HUDEP-2 (cell line): ENCODE measurements around the gene NAV2.
A peak's percentile ranks its signal among the peaks of the same experiment; 100 is the strongest.

Experiments used
- DNase-seq, 76 experiments: peaks; one replicate each; lab custom pipeline; 2025; ENCODE audit not compliant: unreplicated experiment in 76 of 76; lab: John Stamatoyannopoulos, UW

The NAV2 gene

DNA sequence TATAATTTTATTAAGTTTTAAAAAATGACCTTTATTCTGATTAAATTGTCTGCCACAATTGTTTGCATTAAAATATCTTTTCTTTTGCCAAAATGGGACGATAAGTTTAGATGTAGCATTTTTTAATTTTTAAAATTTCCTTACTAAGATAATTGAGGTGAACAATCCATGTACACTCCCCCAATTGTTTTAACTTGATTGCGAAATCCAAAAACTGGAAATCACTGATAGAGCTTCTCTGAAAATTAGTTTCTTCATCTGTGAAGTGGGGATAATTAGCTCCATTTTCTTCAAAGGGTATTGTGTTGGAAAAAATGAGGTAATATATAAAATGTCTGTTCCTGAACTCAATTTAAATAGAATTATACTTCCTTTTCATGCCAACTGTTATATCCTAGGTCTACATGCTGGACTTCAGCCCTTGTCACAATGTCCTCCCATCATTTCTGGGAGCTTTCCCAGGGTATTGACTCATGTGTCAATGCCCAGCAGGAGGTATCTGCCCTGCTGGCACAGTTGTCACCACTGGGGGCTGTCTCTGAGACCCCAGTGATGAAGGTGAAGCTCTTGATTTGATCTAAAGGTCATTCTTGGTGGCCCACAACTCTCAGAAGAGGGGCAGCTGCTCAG is 28.7 kb upstream of the NAV2 start:
- no peak for DNase-seq

DNA sequence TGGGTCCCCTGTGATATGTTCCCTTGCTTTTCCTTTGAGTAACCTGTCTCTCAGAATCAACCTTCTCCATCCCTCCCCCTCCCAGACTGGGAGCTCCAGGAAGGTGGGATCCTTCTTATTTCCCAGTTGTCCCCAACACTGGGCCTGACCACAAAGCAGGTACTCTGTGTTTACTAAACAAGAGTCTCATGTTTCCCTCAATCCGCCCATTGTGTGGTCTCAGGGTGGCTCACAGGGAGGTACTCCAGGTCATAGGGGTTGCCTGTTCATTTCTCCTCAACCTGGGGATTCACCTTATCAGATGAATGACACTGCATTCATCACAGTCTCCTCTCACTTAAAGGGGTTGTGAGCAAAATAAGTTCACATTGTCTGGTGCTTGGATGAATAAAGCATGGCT is 26.4 kb upstream of the NAV2 start:
- DNase-seq, result no peak

DNA sequence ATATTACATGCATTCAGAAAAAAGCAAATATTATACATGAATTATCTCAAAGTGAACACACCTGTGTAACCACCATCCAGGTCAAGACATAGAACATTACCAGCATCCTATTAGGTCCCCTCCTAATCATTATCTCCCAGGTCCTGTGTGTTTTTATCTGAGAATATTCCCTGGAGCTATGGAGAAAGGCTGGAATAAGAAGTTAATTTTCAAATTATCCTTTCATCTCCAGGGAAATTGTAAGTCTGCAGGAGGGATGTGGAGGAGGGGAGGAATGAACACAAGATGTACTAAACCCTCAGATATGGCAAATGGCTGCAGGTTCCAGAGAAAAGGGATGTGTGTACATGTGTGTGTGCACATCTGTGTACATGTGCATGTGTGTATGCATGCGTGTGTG is 25.2 kb upstream of the NAV2 start:
- DNase-seq, result no peak

DNA sequence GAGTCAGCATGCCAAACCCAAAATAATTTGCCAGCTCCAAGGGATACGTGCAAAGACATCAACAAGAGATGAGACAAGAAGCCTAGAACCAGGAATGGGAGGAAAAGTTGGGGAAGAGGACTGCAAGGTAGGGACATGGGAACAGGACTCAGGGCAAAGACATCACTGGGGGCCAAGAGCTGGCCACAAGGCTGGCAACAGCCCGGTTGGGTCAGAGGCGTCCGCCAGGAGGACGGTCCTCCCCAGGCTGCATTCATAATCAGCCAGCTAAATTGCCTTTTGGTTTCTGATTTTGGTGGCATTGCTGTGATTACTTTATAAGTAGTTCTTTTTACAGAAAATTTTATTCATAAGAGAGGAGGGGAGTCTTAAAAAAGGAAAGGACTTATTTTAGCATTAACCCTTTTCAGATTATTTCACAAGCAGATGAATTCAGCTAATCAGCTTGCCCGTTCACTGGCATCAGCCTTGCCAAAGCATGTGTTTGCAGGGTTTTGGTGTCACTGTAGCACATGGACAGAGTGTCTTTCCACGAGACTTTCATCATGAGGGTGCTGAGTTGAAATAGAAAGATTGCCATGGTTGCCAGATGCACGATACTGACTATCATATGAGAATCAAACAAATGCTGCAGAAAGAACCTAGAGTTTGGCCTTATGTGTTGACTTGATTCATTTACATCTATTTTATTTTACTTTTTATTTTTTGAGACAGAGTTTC is 23.2 kb upstream of the NAV2 start:
- no peak for DNase-seq

DNA sequence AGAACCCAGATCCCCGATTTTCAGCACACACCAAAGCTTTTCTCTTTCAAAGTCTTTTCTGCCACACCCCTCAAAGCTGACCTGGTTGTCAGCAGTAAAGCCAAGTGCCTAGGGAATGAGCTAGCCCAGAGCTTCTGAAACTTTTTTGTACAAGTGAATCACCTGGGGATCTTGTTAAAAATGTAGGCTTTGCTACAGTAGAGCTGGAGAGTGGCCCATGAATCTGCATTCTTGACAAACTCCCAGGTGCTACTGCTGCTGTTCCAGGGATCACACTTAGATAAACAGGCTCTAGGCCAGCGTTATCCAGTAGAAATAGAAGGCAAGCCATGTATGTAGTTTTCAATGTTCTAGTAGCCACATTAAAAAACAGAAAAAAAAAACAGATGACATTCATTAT is 21.8 kb upstream of the NAV2 start:
- DNase-seq, result no peak

DNA sequence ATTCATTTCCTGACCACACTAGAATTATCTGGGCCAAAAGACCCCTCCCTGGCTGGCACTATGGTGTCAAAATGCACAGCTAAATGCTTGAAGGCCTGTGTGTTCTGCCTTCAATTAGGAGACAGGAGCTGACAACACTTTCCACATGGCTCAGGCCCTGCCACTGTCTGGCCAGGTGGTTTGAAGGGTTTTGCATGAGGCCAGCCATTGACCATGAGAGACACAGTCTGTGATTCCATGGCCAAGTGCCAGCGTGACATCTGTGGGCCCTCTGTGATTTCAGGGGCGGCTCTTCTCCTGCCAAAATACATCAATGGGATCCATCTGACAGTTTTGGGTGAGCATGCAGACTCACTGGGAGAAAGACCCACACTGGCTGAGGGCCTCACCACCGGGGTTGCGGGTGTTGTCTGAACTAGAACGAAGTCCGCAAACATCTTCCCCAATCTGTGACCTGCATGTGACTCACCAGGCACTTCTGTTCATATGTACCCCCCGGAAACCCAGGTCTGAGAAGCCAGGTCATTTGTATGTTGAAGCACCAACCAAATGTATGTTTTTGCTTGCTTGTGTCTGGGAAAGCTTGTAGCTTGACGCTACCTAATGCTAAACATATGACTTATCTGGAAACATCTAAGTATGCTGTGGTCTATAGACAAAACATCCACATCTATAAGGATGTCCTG is 20.7 kb upstream of the NAV2 start:
- no peak for DNase-seq

DNA sequence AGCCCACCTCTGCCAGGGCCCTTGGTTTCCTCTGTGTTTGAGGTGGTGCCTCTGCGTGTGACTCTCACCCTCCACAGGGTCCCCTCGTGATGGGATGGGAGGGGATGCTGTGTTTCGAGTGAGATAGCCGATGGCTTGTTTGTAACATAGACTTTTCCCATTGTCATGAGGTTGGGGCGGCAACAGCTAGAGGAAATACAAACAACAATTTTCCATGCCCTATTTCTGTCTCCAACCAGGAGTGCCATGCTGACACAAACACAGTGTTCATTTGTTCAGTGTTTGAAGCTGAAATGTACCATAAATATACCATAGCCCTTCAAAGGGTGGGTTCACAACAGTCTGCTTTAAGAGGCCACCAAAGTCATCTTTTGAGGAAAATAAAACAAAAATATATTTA is 19.5 kb upstream of the NAV2 start:
- DNase-seq, result no peak

DNA sequence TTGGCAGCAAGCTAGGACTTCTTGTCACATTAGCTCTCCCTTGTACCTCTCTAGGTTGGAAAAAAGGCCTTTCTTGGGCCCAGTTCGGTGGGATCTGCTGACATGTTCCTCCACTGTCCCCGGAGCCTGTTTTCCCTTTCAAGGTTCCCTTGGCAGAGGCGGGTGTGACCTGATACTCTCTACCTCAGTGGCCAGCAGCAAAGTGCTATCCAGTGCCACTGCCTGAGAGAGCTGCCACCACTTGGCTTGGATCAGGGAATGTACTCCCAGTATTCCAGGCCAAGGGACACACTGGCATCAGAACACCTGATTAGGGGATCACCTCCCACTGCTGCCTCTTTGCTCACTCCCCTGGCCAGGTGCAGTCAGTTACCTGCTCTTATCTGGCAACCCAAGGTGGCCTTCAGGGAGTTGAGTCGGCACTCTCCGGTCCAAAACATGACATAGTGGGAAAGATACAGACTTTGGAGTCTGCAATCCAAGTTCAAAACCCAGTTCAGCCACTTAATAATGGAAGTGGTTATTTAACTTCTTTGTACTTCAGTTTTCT is 17.8 kb upstream of the NAV2 start:
- DNase-seq, result no peak

DNA sequence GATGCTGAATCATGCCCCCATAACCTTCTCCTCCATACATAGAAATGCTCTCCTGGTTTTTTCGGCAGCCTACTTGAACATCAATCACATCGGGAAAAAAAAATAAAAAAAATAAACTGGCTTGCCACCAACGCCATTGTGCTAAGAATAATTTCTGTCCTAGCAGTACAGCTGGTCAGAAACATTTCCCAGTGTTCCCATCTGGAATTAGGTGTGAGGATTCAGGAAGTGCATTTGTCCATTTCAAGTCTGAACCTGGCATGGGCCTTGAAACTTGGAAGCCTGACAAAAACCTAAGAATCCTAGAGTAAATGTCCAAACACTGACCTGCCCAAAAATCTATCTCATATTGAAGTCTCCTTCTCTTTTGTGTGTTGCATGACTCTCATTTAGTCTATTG is 16.6 kb upstream of the NAV2 start:
- DNase-seq, result no peak

DNA sequence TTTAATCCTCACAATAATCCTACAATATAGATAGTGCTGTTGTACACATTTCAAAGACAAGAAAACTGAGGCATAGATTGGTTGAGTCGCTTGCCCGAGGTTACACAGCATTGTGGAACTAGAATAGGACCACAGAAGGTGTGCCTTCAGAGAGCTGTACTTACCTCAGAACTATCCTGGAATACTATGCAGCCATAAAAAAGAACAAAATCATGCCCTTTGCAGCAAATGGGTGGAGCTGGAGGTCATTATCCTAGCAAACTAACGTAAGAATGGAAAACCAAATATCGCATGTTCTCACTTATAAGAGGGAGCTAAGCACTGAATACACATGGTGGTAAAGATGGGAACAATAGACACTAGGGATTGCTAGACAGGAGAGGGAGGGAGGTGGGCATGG is 15.7 kb upstream of the NAV2 start:
- no peak for DNase-seq

DNA sequence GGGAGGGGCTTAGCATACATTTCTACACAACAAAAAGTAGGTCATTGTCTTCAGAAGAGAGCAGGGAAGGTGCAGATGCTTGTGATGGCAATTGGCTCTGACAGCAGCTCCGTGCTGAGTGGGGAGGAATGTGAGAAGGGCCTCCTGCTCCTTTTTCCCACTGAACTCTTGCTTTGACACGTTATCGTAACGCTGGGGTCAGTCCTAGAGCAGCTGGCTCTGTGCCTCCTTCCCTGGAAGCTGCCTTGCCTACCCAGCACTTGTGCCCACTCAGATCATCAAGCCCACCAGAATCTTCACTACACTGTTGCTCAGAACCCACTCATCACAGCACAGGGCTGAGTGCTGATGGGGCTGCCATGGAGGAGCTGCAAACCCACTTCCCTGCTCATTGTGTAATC is 14.9 kb upstream of the NAV2 start:
- no peak for DNase-seq

DNA sequence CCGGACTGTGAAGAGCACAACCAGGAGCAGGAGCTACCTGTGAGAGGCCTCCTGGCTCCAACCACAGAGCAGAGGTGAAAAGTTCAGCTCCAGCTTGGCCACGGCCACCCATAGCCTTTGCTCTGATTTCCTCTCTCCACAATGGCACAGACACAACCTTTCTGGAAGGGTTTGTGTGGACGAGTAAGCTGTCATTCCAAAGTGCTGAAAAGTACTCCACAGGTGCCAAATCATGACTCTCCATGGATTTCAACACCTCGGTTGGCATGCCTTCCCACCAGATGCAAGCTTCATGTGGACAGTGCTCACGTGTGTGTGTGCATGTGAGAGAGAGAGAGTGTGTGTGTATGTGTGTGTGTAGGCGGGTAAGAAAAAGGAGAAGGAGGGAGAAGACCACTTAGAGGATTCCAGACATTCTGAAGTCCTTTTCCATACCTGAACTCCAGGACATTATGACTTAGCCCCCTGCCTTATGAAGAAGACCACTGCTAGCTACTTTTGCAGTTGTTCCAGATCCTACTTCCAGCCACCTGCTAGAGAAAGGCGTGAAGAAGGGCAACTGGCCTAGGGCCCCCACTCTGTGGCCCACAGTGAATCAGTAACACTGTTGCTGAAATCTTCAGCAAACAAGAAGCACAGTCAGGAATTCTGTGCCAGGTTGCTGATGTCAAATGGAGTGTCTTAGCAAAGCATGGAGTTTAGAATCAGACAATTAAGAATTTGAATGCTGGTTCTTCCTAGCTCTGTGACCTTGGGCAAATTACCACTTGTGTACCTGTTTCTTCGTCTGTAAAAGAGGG is 13.9 kb upstream of the NAV2 start:
- no peak for DNase-seq

DNA sequence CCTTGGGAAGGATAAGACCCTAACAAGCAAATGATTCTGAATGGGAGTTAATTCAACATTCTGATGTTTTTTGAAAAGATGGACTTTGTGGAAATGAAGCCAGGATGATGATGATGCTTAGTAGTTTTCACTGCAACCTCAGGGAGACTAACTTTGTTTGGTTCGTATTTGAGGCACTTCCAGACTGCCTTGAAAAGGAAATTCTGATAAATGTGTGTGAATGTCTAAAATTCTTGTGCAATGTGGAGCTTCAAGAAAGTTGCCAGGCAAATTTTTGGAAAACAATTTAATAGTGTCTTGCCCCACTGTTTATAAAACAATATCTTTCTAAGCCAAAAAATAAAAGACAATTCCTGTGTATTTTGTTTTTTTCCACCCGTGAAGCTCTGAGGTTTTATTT is 11.2 kb upstream of the NAV2 start:
- DNase-seq, result no peak

DNA sequence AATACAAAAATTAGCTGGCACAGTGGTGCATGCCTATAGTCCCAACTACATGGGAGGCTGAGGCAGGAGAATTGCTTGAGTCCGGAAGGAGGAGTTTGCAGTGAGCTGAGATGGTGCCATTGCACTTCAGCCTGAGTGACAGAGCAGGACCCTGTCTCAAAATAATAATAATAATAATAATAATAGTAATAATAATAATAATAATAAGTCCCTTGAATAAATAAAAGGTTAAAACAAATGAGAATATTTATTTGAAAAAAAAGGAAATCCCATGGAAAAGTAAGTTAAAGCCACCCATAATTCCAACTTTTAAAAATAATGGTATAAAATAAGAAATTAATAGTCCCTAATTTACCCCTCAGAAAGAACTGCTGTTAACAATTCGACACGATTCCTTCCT is 10.0 kb upstream of the NAV2 start:
- no peak for DNase-seq

DNA sequence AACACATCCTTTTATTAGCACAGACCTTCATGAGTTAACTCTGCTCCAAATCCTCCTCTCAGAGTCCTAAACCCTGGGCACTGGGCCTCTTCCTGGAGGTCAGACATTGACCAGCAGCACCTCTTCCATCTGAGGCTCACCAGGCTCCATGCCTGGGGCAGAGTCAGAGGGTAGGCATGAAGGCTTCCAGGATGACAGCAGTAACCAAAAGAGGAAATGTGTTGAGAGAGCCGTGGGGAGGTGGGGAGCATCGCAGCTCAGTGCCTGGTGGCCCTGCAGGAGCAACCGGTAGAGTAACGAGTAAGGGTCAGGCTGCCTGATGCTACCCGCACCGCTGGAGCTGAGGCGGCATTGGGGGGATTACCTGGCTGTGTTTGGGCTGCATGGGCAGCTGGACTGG is 9.4 kb upstream of the NAV2 start:
- DNase-seq, result no peak

DNA sequence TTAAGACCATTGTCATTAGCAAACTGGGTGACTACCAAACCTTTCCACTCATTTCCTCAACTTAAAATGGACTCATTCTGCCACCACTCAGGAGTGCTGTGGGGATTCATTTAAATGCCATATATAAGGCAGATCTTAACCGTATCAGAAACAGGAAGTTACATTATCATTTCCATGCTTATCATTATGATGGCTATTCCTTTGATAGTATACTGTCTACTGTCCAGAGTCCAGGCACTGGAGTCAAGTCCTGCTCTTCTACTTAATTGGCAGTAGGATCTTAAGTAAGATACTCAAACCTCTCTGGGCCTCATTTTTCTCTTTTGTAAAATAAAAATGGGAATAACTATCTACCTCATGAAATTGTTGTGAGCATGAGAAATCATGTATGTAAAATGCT is 8.4 kb upstream of the NAV2 start:
- no peak for DNase-seq

DNA sequence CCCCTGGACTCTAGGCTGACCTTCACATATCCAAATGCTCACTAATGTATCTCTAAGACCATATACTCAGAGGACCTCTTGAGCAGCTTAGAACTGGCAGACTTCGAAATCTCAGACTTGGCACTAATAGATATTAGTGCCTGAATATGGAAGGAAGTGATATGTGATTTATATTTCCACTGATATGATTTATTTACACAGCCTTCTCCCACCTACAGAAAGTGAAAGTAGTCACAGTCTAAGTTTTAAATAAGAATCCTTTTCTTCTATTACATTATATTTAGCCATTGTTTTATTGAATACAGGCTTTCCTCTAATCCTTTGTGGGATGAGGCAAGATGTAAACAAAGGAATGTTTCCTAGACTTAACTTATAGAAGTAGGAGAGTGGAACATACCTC is 6.7 kb upstream of the NAV2 start:
- no peak for DNase-seq

DNA sequence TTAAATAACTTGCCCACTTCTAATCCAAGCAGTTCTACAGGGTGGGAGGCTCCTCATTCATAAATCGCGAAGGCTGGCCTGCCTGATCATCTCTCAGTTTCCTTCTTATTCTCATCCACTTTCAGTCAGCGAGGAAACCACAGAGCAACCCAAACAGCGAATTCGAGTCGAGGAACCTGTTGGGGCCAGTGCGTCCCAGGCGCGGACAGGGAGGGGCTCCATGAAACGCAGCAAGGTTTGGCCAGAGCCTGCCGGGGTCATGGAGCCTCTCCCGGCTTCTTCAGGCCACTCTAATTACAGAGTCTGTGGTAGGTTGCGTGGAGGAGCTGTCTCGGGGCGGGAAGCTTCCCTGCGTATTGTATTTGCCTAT is 741 bp upstream of the NAV2 start:
- DNase-seq, result no peak

DNA sequence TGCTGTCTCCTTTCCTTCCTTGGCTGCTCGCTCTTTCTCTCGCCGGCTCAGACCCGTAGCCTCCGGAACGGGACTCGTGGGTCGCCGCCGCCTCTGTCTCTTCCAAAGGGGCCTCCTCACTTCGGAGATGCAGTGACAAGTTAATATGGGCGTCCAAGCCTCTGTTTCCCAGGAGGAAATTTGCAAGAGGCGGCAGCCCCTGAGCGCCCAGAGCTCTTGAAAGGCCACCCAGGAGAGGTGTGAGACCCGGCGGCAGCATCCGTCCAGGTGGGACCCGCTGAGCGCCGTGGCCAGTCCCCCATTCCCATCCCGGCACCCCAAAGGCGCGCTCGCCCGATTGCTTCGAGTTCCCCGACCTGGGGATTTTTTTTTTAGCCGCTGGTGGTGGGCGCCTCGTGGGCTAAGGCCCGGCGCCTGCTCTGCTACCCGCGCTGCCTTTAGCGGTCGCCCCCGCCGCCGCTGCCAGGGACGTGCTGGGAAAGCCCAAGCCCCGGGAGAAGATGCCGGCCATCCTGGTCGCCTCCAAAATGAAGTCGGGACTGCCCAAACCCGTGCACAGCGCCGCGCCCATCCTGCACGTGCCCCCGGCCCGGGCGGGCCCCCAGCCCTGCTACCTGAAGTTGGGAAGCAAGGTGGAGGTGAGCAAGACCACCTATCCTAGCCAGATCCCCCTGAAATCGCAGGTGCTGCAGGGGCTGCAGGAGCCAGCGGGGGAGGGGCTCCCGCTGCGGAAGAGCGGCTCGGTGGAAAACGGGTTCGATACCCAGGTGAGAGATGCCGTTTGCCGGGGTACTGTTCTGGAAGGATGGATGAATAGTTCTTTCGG is 772 bp downstream of the NAV2 start:
- peak in 1 of 76 experiments; percentile 15 for DNase-seq

DNA sequence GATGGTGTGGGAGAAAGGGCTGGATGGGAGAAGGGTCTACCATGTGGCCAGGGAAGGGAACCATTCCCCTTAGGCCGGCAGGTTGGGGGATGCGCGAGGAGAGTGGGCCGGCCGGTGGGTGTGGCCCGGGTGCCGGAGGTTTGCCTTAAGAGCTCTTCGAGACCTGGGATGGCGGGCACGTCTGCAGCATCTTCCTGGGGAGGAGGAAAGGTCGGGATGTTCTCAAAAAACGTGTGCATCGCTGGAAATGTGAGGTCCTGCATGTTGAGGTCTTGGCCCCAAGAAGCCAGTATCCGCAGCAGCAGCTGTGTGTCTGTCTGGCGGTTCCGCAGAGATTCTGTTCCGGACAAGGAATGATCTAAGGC is 1.4 kb downstream of the NAV2 start:
- DNase-seq, result no peak
